ENCODE measurements around the gene CIAO3. TPM values are rescaled to one million over a fixed set of nuclear protein-coding genes. Genes with fewer than 3 reads are reported as not detected.

Gene CIAO3
- total RNA-seq, 2 donors from 2014 or later = 25.4 to 26.4 TPM

GRCh38 chr16:682493-683395 is 58.1 kb downstream of the CIAO3 start:
- Histone ChIP-seq H3K9me3 (no peaks in the 10 kb centered on the region), H3K27ac (peak overlapping the region in 2 of 4 donors; percentile 88 to 89), H3K36me3 (replicated peaks in 1 of 2; ENCODE audit: insufficient read depth in 1 of 2, low read depth in 2 of 2) (peaks cover 11 to 12% of the 10 kb centered on the region in 2 donors), H3K4me1 (peaks cover 63% of the 10 kb centered on the region), H3K27me3 (no peaks in the 10 kb centered on the region), H3K4me3 (no peak overlapping the region)
- DNase-seq (no peak), ATAC-seq (no peak)
- WGBS, 2 donors = 56 to 74% methylated on average over 14 to 36 of the region's 36 CpGs
- TF ChIP-seq POLR2A (IDR thresholded peaks at IDR 0.05) (no peak), CTCF (IDR thresholded peaks at IDR 0.05) (no peak)
- intact Hi-C loops (cut with DNase I) = no loop called here

- Histone ChIP-seq H3K4me3 (no peak overlapping the region), H3K27ac (peak overlapping the region in 1 of 4 donors; percentile 95), H3K4me1 (peaks cover 63% of the 10 kb centered on the region), H3K36me3 (replicated peaks in 1 of 2; ENCODE audit: insufficient read depth in 1 of 2, low read depth in 2 of 2) (peaks cover 7 to 12% of the 10 kb centered on the region in 2 donors), H3K9me3 (no peaks in the 10 kb centered on the region), H3K27me3 (no peaks in the 10 kb centered on the region)
- 59 to 72% methylated on average over 17 to 26 of the region's 28 CpGs for WGBS, 2 donors
- DNase-seq (peak in 1 of 4 donors; percentile 42), ATAC-seq (no peak)
- intact Hi-C loops (cut with DNase I) = no loop called here
- no peak for TF ChIP-seq CTCF (IDR thresholded peaks at IDR 0.05)
- TF ChIP-seq POLR2A (IDR thresholded peaks at IDR 0.05) = no peak
Measured at GRCh38 chr16:681746-682427, 58.9 kb downstream of the CIAO3 start.

GRCh38 chr16:680967-681745 is 59.6 kb downstream of the CIAO3 start:
- DNase-seq (peak; percentile 58 to 64 (median 61)), ATAC-seq (no peak)
- no peaks in the 10 kb centered on the region for H3K27me3 ChIP-seq
- no peaks in the 10 kb centered on the region for H3K9me3 ChIP-seq
- H3K4me1 ChIP-seq = peaks cover 60% of the 10 kb centered on the region
- H3K36me3 ChIP-seq (replicated peaks in 1 of 2; ENCODE audit: insufficient read depth in 1 of 2, low read depth in 2 of 2) = peaks cover 7 to 12% of the 10 kb centered on the region in 2 donors
- peak overlapping the region; percentile 0 to 29 for H3K4me3 ChIP-seq
- TF ChIP-seq CTCF (IDR thresholded peaks at IDR 0.05) = no peak
- TF ChIP-seq POLR2A (IDR thresholded peaks at IDR 0.05) = no peak
- intact Hi-C loops (cut with DNase I) = no loop called here
- WGBS, 2 donors = 38 to 81% methylated on average over 6 to 44 of the region's 44 CpGs
- peak overlapping the region in 3 of 4 donors; percentile 86 to 95 (median 90) for H3K27ac ChIP-seq

GRCh38 chr16:680625-680945 is 60.2 kb downstream of the CIAO3 start:
- Histone ChIP-seq H3K27ac (peak overlapping the region; percentile 86 to 95 (median 92)), H3K36me3 (replicated peaks in 1 of 2; ENCODE audit: insufficient read depth in 1 of 2, low read depth in 2 of 2) (peaks cover 7 to 12% of the 10 kb centered on the region in 2 donors), H3K27me3 (no peaks in the 10 kb centered on the region), H3K4me1 (peaks cover 59% of the 10 kb centered on the region), H3K9me3 (no peaks in the 10 kb centered on the region), H3K4me3 (peak overlapping the region; percentile 0 to 29)
- ATAC-seq (no peak), DNase-seq (no peak)
- 0% methylated on average over 35 of the region's 38 CpGs; no CpG with 5 or more reads in 1 of the 2 donors for WGBS, 2 donors
- no peak for TF ChIP-seq CTCF (IDR thresholded peaks at IDR 0.05)
- no peak for TF ChIP-seq POLR2A (IDR thresholded peaks at IDR 0.05)
- intact Hi-C loops (cut with DNase I) = no loop called here
